Measurements from ENCODE around the gene HAUS2.

HAUS2 gene

GRCh38 chr15:42611532-42611931, 62.9 kb downstream of the HAUS2 start:
- DNase-seq = no peak

GRCh38 chr15:42612367-42612912, 63.8 kb downstream of the HAUS2 start:
- no peak for DNase-seq

GRCh38 chr15:42616107-42616506, 67.5 kb downstream of the HAUS2 start:
- DNase-seq = no peak

All from T-helper 1 cell (primary cell).